GM23338 (cell line): ENCODE measurements around the gene RWDD3. TPM values are rescaled to one million over a fixed set of nuclear protein-coding genes. Genes with fewer than 3 reads are reported as not detected.

Source experiments
- ATAC-seq: fragments of 200-7000 bp; cut with Tn5 transposase; 3 replicates; pipeline ENCODE4 v1.9.1; 2020
- DNase-seq: peaks from one replicate; pipeline ENCODE4 v3.0.0-alpha.2; 2015; ENCODE audit warnings: low spot score
- H2AFZ ChIP-seq: fragments of 200-600 bp; sonication (generic); 2 replicates; pipeline ENCODE4 v1.8.0; 2016; ENCODE audit warnings: antibody characterized with exemption, mild to moderate bottlenecking, moderate library complexity
- H3F3A ChIP-seq: fragments of 200-600 bp; sonication (generic); replicated peaks from 2 replicates; pipeline ENCODE4 v1.8.0; 2017; ENCODE audit warnings: antibody characterized with exemption, mixed run types, low read depth
- H3K27ac ChIP-seq: fragments of 200-600 bp; sonication (generic); 2 replicates; pipeline ENCODE4 v1.6.1; 2016; ENCODE audit warnings: low read depth
- H3K27me3 ChIP-seq: fragments of 200-600 bp; sonication (generic); 2 replicates; pipeline ENCODE4 v1.8.0; 2016; ENCODE audit warnings: mild to moderate bottlenecking, mixed run types, moderate library complexity; ENCODE audit not compliant: insufficient read depth
- H3K36me3 ChIP-seq: fragments of 200-600 bp; sonication (generic); 2 replicates; pipeline ENCODE4 v1.8.0; 2016; ENCODE audit warnings: mild to moderate bottlenecking; ENCODE audit not compliant: insufficient read depth
- H3K4me1 ChIP-seq: fragments of 200-600 bp; sonication (generic); 2 replicates; pipeline ENCODE4 v1.8.0; 2016; ENCODE audit warnings: mild to moderate bottlenecking, moderate library complexity; ENCODE audit not compliant: insufficient read depth
- H3K4me2 ChIP-seq: fragments of 200-600 bp; sonication (generic); 2 replicates; pipeline ENCODE4 v1.7.1; 2017; ENCODE audit warnings: mixed run types
- H3K4me3 ChIP-seq: fragments of 200-600 bp; sonication (generic); 2 replicates; pipeline ENCODE4 v1.6.1; 2016; ENCODE audit warnings: mixed run types
- H3K79me2 ChIP-seq: fragments of 200-600 bp; sonication (generic); replicated peaks from 2 replicates; pipeline ENCODE4 v1.8.0; 2017; ENCODE audit warnings: mild to moderate bottlenecking; ENCODE audit not compliant: insufficient read depth
- H3K9me2 ChIP-seq: fragments of 200-600 bp; sonication (generic); 2 replicates; pipeline ENCODE4 v1.8.0; 2017; ENCODE audit not compliant: insufficient read depth
- H4K20me1 ChIP-seq: fragments of 200-600 bp; sonication (generic); replicated peaks from 2 replicates; pipeline ENCODE4 v1.8.0; 2017; ENCODE audit warnings: mild to moderate bottlenecking; ENCODE audit not compliant: insufficient read depth
- H3K27ac Mint-ChIP-seq: 2 replicates; pipeline ENCODE4 v1.8.0; 2020; ENCODE audit warnings: inconsistent platforms, mild to moderate bottlenecking, moderate library complexity, mixed read lengths
- H3K27me3 Mint-ChIP-seq: 3 replicates; pipeline ENCODE4 v1.8.0; 2022; ENCODE audit warnings: low read depth, mild to moderate bottlenecking, moderate library complexity, mixed read lengths, inconsistent platforms; ENCODE audit not compliant: insufficient read depth, poor library complexity
- H3K36me3 Mint-ChIP-seq: 3 replicates; pipeline ENCODE4 v1.8.0; 2021; ENCODE audit warnings: low read depth, mild to moderate bottlenecking, inconsistent platforms, moderate library complexity, mixed read lengths
- H3K4me1 Mint-ChIP-seq: 3 replicates; pipeline ENCODE4 v1.8.0; 2020; ENCODE audit warnings: mild to moderate bottlenecking, inconsistent platforms, mixed read lengths
- H3K4me3 Mint-ChIP-seq: 3 replicates; pipeline ENCODE4 v1.8.0; 2021; ENCODE audit warnings: moderate library complexity, mild to moderate bottlenecking, inconsistent platforms, mixed read lengths
- H3K9me3 Mint-ChIP-seq: 3 replicates; pipeline ENCODE4 v1.8.0; 2020; ENCODE audit warnings: moderate library complexity, mild to moderate bottlenecking, inconsistent platforms, mixed read lengths
- CREB1 ChIP-seq: fragments of 250-450 bp; sonication (Bioruptor Pico); IDR thresholded peaks from 2 replicates; pipeline ENCODE4 v1.5.0; 2020; ENCODE audit warnings: low read depth, mild to moderate bottlenecking, moderate library complexity
- ETS1 ChIP-seq: IDR thresholded peaks from 2 replicates; pipeline ENCODE4 v1.6.1; 2016; ENCODE audit warnings: antibody characterized with exemption
- EZH2phosphoT487 ChIP-seq: fragments of 200-600 bp; sonication (generic); IDR thresholded peaks from one replicate; pipeline ENCODE4 v1.8.1; 2018; ENCODE audit warnings: antibody characterized with exemption; ENCODE audit not compliant: unreplicated experiment
- JUNB ChIP-seq: IDR thresholded peaks from one replicate; pipeline ENCODE4 v1.6.1; 2016; ENCODE audit warnings: antibody characterized with exemption; ENCODE audit not compliant: unreplicated experiment
- POLR2AphosphoS5 ChIP-seq: IDR thresholded peaks from 2 replicates; pipeline ENCODE4 v1.6.1; 2016; ENCODE audit warnings: antibody characterized with exemption, low read depth
- ZNF114 ChIP-seq: fragments of 250-450 bp; sonication (Bioruptor Pico); IDR thresholded peaks from 2 replicates; pipeline ENCODE4 v1.5.0; 2020; ENCODE audit warnings: mild to moderate bottlenecking, moderate library complexity
- polyA plus RNA-seq: library from polyadenylated mRNA; unstranded; fragments of >200 nt; fragmentation: Nextera tagmentation; extraction: Ambion mirVana; gene quantifications from 2 replicates; pipeline ENCODE4 v1.2.1, GENCODE V29; 2016
- total RNA-seq: library from RNA; depleted of rRNA; stranded (reverse); fragments of >200 nt; shearing (Covaris generic); gene quantifications from 2 replicates; pipeline ENCODE4 v1.2.3, GENCODE V29; 2014
- TF ChIP-seq, protein P1 (sequence below): IDR thresholded peaks from one replicate; pipeline ENCODE4 v1.6.1; 2018; ENCODE audit warnings: antibody characterized with exemption; ENCODE audit not compliant: unreplicated experiment
- TF ChIP-seq, protein P2 (sequence below), 2 experiments: fragments of 200-600 bp in 1 of 2; sonication (generic) in 1 of 2; conservative IDR thresholded peaks; 2 replicates each; pipeline versions ENCODE4 v1.5.1 to v1.6.1; 2016 to 2017; ENCODE audit warnings: antibody characterized with exemption in 2 of 2, low read depth in 2 of 2, mild to moderate bottlenecking in 2 of 2, moderate library complexity in 1 of 2

Gene RWDD3
- total and polyA plus RNA-seq, 2 experiments from 2014 or later, result 19.3 to 50.7 TPM

DNA sequence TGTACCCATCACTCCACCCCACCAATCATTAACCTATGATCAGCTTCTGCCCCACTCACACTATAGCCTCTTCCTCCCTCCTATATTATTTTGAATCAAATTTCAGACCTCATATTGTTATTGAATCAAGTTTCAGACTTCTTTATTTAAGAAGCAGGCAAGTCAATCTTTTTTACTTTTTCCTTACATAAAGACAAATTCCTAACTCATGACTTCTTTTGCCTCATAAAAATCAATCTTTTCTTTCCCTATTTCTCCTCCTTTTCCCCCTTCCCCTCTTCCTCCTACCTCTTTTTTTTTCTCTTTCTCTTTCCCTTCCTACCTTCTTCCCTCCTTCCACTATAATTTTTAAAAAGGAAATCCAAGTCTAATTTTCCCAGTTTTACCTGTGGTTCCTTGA, 4.3 kb upstream of the RWDD3 start:
- Mint-ChIP-seq H3K27me3 (peaks cover 5% of the 10 kb centered on the region), H3K27ac (no peak overlapping the region), H3K36me3 (no peaks in the 10 kb centered on the region), H3K4me1 (peaks cover 9% of the 10 kb centered on the region; the same call in 2 of the 3 replicates), H3K4me3 (no peak overlapping the region), H3K9me3 (no peaks in the 10 kb centered on the region; the same call in 2 of the 3 replicates)
- no peak for ATAC-seq
- no peak overlapping the region for H3K4me2 ChIP-seq
- H3K9me2 ChIP-seq, result no peaks in the 10 kb centered on the region
- no peaks in the 10 kb centered on the region for H3F3A ChIP-seq
- DNase-seq, result no peak
- 0 out of 2 replicates have a peak, but pooled peaks cover 8% of the 10 kb centered on the region for H3K4me1 ChIP-seq
- no peaks in the 10 kb centered on the region for H3K36me3 ChIP-seq
- no peak overlapping the region for H3K4me3 ChIP-seq
- TF ChIP-seq ZNF114 (CRISPR knock-in tag), result no peak
- no peak overlapping the region for H2AFZ ChIP-seq
- H3K27ac ChIP-seq, result no peak overlapping the region
- no peaks in the 10 kb centered on the region for H4K20me1 ChIP-seq
- no peaks in the 10 kb centered on the region for H3K27me3 ChIP-seq
- no peaks in the 10 kb centered on the region; the same call in 1 of the 2 replicates for H3K79me2 ChIP-seq

- peaks cover 5% of the 10 kb centered on the region for H3K27me3 Mint-ChIP-seq
- Histone ChIP-seq H3F3A (no peaks in the 10 kb centered on the region), H3K4me1 (0 out of 2 replicates have a peak, but pooled peaks cover 8% of the 10 kb centered on the region), H3K4me2 (no peak overlapping the region), H3K27ac (no peak overlapping the region), H3K79me2 (peaks cover 1% of the 10 kb centered on the region; the same call in 1 of the 2 replicates), H3K4me3 (no peak overlapping the region), H3K9me2 (no peaks in the 10 kb centered on the region), H4K20me1 (no peaks in the 10 kb centered on the region), H3K27me3 (no peaks in the 10 kb centered on the region), H3K36me3 (no peaks in the 10 kb centered on the region), H2AFZ (no peak overlapping the region)
- H3K4me3 Mint-ChIP-seq, result no peak overlapping the region
- H3K27ac Mint-ChIP-seq, result no peak overlapping the region
- peaks cover 9% of the 10 kb centered on the region; the same call in 2 of the 3 replicates for H3K4me1 Mint-ChIP-seq
- no peaks in the 10 kb centered on the region; the same call in 2 of the 3 replicates for H3K9me3 Mint-ChIP-seq
- H3K36me3 Mint-ChIP-seq, result no peaks in the 10 kb centered on the region
- no peak for DNase-seq
- ATAC-seq, result no peak
- TF ChIP-seq CREB1, result no peak
- no peak for TF ChIP-seq POLR2AphosphoS5
- no peak for TF ChIP-seq EZH2phosphoT487
- no peak for TF ChIP-seq ETS1
- TF ChIP-seq, protein P1, sequence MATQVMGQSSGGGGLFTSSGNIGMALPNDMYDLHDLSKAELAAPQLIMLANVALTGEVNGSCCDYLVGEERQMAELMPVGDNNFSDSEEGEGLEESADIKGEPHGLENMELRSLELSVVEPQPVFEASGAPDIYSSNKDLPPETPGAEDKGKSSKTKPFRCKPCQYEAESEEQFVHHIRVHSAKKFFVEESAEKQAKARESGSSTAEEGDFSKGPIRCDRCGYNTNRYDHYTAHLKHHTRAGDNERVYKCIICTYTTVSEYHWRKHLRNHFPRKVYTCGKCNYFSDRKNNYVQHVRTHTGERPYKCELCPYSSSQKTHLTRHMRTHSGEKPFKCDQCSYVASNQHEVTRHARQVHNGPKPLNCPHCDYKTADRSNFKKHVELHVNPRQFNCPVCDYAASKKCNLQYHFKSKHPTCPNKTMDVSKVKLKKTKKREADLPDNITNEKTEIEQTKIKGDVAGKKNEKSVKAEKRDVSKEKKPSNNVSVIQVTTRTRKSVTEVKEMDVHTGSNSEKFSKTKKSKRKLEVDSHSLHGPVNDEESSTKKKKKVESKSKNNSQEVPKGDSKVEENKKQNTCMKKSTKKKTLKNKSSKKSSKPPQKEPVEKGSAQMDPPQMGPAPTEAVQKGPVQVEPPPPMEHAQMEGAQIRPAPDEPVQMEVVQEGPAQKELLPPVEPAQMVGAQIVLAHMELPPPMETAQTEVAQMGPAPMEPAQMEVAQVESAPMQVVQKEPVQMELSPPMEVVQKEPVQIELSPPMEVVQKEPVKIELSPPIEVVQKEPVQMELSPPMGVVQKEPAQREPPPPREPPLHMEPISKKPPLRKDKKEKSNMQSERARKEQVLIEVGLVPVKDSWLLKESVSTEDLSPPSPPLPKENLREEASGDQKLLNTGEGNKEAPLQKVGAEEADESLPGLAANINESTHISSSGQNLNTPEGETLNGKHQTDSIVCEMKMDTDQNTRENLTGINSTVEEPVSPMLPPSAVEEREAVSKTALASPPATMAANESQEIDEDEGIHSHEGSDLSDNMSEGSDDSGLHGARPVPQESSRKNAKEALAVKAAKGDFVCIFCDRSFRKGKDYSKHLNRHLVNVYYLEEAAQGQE, result no peak
- TF ChIP-seq JUNB, result no peak
- no peak for TF ChIP-seq ZNF114 (CRISPR knock-in tag)
- TF ChIP-seq, protein P2, sequence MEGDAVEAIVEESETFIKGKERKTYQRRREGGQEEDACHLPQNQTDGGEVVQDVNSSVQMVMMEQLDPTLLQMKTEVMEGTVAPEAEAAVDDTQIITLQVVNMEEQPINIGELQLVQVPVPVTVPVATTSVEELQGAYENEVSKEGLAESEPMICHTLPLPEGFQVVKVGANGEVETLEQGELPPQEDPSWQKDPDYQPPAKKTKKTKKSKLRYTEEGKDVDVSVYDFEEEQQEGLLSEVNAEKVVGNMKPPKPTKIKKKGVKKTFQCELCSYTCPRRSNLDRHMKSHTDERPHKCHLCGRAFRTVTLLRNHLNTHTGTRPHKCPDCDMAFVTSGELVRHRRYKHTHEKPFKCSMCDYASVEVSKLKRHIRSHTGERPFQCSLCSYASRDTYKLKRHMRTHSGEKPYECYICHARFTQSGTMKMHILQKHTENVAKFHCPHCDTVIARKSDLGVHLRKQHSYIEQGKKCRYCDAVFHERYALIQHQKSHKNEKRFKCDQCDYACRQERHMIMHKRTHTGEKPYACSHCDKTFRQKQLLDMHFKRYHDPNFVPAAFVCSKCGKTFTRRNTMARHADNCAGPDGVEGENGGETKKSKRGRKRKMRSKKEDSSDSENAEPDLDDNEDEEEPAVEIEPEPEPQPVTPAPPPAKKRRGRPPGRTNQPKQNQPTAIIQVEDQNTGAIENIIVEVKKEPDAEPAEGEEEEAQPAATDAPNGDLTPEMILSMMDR (conservative IDR thresholded peaks at IDR 0.05; ENCODE audit: low read depth in 2 of 2), result no peak
Observed at GRCh38 chr1:95230256-95230655, 3.8 kb upstream of the RWDD3 start.
